ENCODE data around the gene KIF20A.
"Not testable (repeated sequence)": the region's sequence is repeated elsewhere in the genome, so short reads cannot be mapped to it uniquely, and the experiment has no call there.

The KIF20A gene

GRCh38 chr5:138192826-138193225 lies 13.9 kb downstream of the KIF20A start:
- TF ChIP-seq, protein P1, sequence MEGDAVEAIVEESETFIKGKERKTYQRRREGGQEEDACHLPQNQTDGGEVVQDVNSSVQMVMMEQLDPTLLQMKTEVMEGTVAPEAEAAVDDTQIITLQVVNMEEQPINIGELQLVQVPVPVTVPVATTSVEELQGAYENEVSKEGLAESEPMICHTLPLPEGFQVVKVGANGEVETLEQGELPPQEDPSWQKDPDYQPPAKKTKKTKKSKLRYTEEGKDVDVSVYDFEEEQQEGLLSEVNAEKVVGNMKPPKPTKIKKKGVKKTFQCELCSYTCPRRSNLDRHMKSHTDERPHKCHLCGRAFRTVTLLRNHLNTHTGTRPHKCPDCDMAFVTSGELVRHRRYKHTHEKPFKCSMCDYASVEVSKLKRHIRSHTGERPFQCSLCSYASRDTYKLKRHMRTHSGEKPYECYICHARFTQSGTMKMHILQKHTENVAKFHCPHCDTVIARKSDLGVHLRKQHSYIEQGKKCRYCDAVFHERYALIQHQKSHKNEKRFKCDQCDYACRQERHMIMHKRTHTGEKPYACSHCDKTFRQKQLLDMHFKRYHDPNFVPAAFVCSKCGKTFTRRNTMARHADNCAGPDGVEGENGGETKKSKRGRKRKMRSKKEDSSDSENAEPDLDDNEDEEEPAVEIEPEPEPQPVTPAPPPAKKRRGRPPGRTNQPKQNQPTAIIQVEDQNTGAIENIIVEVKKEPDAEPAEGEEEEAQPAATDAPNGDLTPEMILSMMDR (IDR thresholded peaks at IDR 0.05) = no peak
- Mint-ChIP-seq H3K27ac (no peak overlapping the region), H3K4me1 (peaks cover 7% of the 10 kb centered on the region), H3K27me3 (ENCODE audit: low read depth, poor library complexity) (no peaks in the 10 kb centered on the region), H3K9me3 (no peaks in the 10 kb centered on the region), H3K4me3 (no peak overlapping the region), H3K36me3 (ENCODE audit: low read depth) (peaks cover 61% of the 10 kb centered on the region)
- DNase-seq = no peak

DNA sequence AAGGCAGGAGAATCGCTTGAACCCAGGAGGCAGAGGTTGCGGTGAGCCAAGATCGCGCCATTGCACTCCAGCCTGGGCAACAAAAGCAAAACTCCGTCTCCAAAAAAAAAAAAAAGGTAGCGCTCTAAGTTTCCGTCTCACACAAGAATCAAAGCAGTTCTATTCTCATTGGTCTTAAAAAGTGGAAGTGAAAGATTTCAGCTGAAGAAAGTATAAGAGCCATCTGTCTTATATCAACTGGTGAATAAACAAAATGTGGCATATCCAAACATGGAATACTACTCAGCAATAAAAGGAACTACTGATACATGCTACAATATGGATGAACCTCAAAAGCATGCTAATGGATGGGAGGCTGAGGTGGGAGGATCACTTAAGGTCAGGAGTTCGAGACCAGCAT lies 14.9 kb downstream of the KIF20A start:
- peaks cover 64% of the 10 kb centered on the region for H3K36me3 Mint-ChIP-seq (ENCODE audit: low read depth)
- not testable (repeated sequence) for DNase-seq; H3K27ac Mint-ChIP-seq; H3K4me3 Mint-ChIP-seq; H3K9me3 Mint-ChIP-seq; H3K27me3 Mint-ChIP-seq (ENCODE audit: low read depth, poor library complexity); H3K4me1 Mint-ChIP-seq

DNA sequence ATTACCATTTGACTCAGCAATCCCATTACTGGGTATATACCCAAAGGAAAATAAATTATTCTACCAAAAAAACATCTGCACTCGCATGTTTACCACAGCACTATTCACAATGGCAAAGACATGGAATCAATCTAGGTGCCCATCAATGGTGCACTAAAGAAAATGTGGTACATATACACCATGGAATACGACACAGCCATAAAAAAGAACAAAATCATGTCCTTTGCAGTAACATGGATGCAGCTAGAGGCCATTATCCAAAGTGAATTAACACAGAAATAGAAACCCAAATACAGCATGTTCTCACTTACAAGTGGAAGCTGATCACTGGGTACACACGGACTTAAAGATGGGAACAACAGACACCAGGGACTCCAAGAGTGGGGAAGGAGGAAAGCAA lies 32.1 kb downstream of the KIF20A start:
- Mint-ChIP-seq H3K4me3 (peak overlapping the region; percentile 73), H3K36me3 (ENCODE audit: low read depth) (peaks cover 13% of the 10 kb centered on the region), H3K27ac (peak overlapping the region; percentile 38), H3K27me3 (ENCODE audit: low read depth, poor library complexity) (peaks cover 6% of the 10 kb centered on the region), H3K4me1 (peaks cover 27% of the 10 kb centered on the region), H3K9me3 (no peaks in the 10 kb centered on the region)
- DNase-seq = no peak
- TF ChIP-seq, protein P1 (IDR thresholded peaks at IDR 0.05) = no peak

DNA sequence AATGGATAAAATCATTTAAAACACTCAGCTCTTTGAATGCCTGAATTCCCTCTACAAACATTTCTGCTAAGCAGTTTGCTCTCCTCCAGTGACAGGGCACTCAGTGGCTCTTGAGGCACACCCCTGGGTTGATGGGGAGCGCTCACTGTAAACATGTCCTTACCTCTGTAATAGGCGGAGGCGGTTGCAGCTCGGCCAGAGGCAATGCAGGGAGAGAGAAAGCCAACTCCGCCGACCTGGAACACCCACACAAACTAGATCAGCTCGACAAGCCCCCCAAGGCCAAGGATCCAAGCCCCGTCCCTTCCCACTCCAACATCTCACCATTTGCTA lies 33.9 kb downstream of the KIF20A start:
- Mint-ChIP-seq H3K4me1 (peaks cover 27% of the 10 kb centered on the region), H3K27me3 (ENCODE audit: low read depth, poor library complexity) (peaks cover 17% of the 10 kb centered on the region), H3K27ac (peak overlapping the region; percentile 99), H3K4me3 (peak overlapping the region; percentile 100), H3K9me3 (no peaks in the 10 kb centered on the region), H3K36me3 (ENCODE audit: low read depth) (peaks cover 13% of the 10 kb centered on the region)
- no peak for DNase-seq
- TF ChIP-seq, protein P1 (IDR thresholded peaks at IDR 0.05) = no peak

- TF ChIP-seq, protein P1 (IDR thresholded peaks at IDR 0.05) = no peak
- peak; percentile 91 for DNase-seq
- H3K36me3 Mint-ChIP-seq (ENCODE audit: low read depth) = peaks cover 8% of the 10 kb centered on the region
- peaks cover 22% of the 10 kb centered on the region for H3K27me3 Mint-ChIP-seq (ENCODE audit: low read depth, poor library complexity)
- H3K4me3 Mint-ChIP-seq = peak within 1 kb of the TSS; percentile 100
- H3K27ac Mint-ChIP-seq = peak within 1 kb of the TSS; percentile 99
- no peaks in the 10 kb centered on the region for H3K9me3 Mint-ChIP-seq
- H3K4me1 Mint-ChIP-seq = peaks cover 27% of the 10 kb centered on the region
These were observed 34.5 kb downstream of the KIF20A start, which contains the start of gene CDC23 for GRCh38 chr5:138213161-138214029. Gene CDC23, minus strand, starts transcription at chr5:138213323. Its CDS starts 11 bp downstream, at chr5:138213312.

- Mint-ChIP-seq H3K4me3 (no peak overlapping the region), H3K4me1 (peaks cover 19% of the 10 kb centered on the region), H3K27me3 (ENCODE audit: low read depth, poor library complexity) (peaks cover 30% of the 10 kb centered on the region), H3K36me3 (ENCODE audit: low read depth) (peaks cover 5% of the 10 kb centered on the region), H3K9me3 (peaks cover 10% of the 10 kb centered on the region), H3K27ac (no peak overlapping the region)
- DNase-seq = no peak
- TF ChIP-seq, protein P1 (IDR thresholded peaks at IDR 0.05) = no peak
These were observed 37.9 kb downstream of the KIF20A start for GRCh38 chr5:138216799-138217198.
